ENCODE data around the gene EPAS1. TPM values are rescaled to one million over a fixed set of nuclear protein-coding genes. Genes with fewer than 3 reads are reported as not detected.

The EPAS1 gene
- total and polyA plus RNA-seq, 2 of the 13 experiments (the other 11 are each of a cell fraction or from before 2014, with no cell fraction given) = 47.1 to 182 TPM

DNA sequence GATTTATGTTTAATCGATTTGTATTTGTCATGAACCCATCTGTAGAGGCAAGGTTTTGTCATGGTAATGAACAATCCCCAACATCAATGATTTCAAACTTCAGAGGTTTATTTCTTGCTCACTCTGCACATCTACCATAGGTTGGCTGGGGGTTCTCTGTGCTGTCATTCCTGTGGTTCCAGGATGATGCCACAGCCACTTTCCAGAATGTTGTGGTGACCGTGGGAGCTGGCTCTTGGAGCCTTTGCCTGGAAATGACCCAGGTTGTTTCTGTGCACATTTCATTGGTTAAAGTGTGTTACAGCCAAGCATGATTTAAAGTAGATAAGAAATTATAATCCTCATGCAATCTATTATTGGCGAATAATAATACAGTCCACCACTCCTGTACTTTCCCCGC, 28.2 kb upstream of the EPAS1 start:
- Histone ChIP-seq H2AFZ (ENCODE audit: low read length) (no peak overlapping the region), H3K36me3 (replicated peaks in 1 of 2; ENCODE audit: control insufficient read depth in 1 of 2, insufficient read depth in 2 of 2, low read length in 2 of 2) (no peaks in the 10 kb centered on the region), H3K4me2 (ENCODE audit: low read depth, low read length) (no peak overlapping the region), H3K4me3 (replicated peaks in 1 of 3; ENCODE audit: insufficient read depth in 1 of 3, low read depth in 2 of 3, low read length in 3 of 3) (no peak overlapping the region), H3K27me3 (ENCODE audit: control insufficient read depth in 1 of 2, insufficient read depth in 2 of 2, low read length in 2 of 2) (peaks cover 0 to 31% of the 10 kb centered on the region in 2 experiments; a peak in 2 of 5 replicates), H3K9ac (ENCODE audit: insufficient read depth, low read depth, low read length) (no peak overlapping the region), H3K79me2 (ENCODE audit: insufficient read depth, low read length) (no peaks in the 10 kb centered on the region), H3K4me1 (ENCODE audit: insufficient read depth, low read length) (peaks cover 15% of the 10 kb centered on the region), H4K20me1 (ENCODE audit: insufficient read depth, low read length) (no peaks in the 10 kb centered on the region), H3K27ac (ENCODE audit: extremely low read length, insufficient read depth, low read length) (no peak overlapping the region), H3K9me3 (ENCODE audit: low read length) (no peaks in the 10 kb centered on the region)
- TF ChIP-seq YEATS2 (CRISPR knock-in tag; IDR thresholded peaks at IDR 0.05; ENCODE audit: borderline replicate concordance) = no peak
- TF ChIP-seq, protein P1, sequence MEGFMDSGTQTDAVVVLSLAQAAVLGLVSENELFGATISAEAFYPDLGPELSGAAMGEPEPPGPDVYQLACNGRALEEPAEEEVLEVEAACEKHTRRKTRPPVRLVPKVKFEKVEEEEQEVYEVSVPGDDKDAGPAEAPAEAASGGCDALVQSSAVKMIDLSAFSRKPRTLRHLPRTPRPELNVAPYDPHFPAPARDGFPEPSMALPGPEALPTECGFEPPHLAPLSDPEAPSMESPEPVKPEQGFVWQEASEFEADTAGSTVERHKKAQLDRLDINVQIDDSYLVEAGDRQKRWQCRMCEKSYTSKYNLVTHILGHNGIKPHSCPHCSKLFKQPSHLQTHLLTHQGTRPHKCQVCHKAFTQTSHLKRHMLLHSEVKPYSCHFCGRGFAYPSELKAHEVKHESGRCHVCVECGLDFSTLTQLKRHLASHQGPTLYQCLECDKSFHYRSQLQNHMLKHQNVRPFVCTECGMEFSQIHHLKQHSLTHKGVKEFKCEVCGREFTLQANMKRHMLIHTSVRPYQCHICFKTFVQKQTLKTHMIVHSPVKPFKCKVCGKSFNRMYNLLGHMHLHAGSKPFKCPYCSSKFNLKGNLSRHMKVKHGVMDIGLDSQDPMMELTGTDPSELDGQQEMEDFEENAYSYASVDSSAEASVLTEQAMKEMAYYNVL (CRISPR knock-in tag; IDR thresholded peaks at IDR 0.05; ENCODE audit: borderline replicate concordance) = no peak
- TF ChIP-seq CAMTA2 (CRISPR knock-in tag; IDR thresholded peaks at IDR 0.05; ENCODE audit: borderline replicate concordance) = no peak
- TF ChIP-seq, protein P2, sequence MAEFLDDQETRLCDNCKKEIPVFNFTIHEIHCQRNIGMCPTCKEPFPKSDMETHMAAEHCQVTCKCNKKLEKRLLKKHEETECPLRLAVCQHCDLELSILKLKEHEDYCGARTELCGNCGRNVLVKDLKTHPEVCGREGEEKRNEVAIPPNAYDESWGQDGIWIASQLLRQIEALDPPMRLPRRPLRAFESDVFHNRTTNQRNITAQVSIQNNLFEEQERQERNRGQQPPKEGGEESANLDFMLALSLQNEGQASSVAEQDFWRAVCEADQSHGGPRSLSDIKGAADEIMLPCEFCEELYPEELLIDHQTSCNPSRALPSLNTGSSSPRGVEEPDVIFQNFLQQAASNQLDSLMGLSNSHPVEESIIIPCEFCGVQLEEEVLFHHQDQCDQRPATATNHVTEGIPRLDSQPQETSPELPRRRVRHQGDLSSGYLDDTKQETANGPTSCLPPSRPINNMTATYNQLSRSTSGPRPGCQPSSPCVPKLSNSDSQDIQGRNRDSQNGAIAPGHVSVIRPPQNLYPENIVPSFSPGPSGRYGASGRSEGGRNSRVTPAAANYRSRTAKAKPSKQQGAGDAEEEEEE (CRISPR knock-in tag; IDR thresholded peaks at IDR 0.05; ENCODE audit: borderline replicate concordance) = no peak
- intact Hi-C loops (cut with micrococcal nuclease; ENCODE audit: unreplicated experiment) (no loop called here), in situ Hi-C loops (cut with HindIII; ENCODE audit: extremely low pct_ligation_motif_present, low pct_unique_long_range_greater_than_20kb) (no loop called here)
- no TSS peak for BruUV-seq (replicated peaks)
- DNase-seq (ENCODE audit: low spot score) (no peak), FAIRE-seq (no peak), ATAC-seq (no peak)
- 48% methylated on average over 4 of the region's 4 CpGs for WGBS (ENCODE audit: low lambda C conversion rate)
- POLR2A ChIA-PET = no interaction called here
- CTCF ChIA-PET (ENCODE audit: low intra/inter-chr PET ratio, low total read pairs) = no interaction called here
